Activated T-helper 1 cell treated with anti-CD3 and anti-CD28 coated beads, Interleukin-12 subunit alpha, Interleukin-12 subunit beta, Interleukin-2, Interleukin-4 antibody, amounts not matched to agents 30 ng/mL and 10 ng/mL and 1 ng/mL, durations not matched to agents 14 hours and 24 hours and 36 hours (primary cell): Measurements from ENCODE around the gene MRC2. TPM values are rescaled to one million over a fixed set of nuclear protein-coding genes. Genes with fewer than 3 reads are reported as not detected.

Experiments used
- DNase-seq: peaks from one replicate; pipeline ENCODE4 v3.0.0; 2021; ENCODE audit warnings: low spot score
- H3K27ac Mint-ChIP-seq: one replicate; pipeline ENCODE4 v1.8.0; 2021; ENCODE audit warnings: mild to moderate bottlenecking, mixed read lengths
- H3K27me3 Mint-ChIP-seq: one replicate; pipeline ENCODE4 v1.8.0; 2022; ENCODE audit warnings: mild to moderate bottlenecking, moderate library complexity, mixed read lengths; ENCODE audit not compliant: insufficient read depth
- H3K36me3 Mint-ChIP-seq: one replicate; pipeline ENCODE4 v1.8.0; 2021; ENCODE audit warnings: low read depth, mixed read lengths
- H3K4me1 Mint-ChIP-seq: one replicate; pipeline ENCODE4 v1.8.0; 2021; ENCODE audit warnings: low read depth, mixed read lengths
- H3K4me3 Mint-ChIP-seq: one replicate; pipeline ENCODE4 v1.8.0; 2021; ENCODE audit warnings: mild to moderate bottlenecking, moderate library complexity, mixed read lengths
- H3K9me3 Mint-ChIP-seq: one replicate; pipeline ENCODE4 v1.8.0; 2021; ENCODE audit warnings: mixed read lengths
- intact Hi-C: fragments of 100-400 bp; cut with micrococcal nuclease; formaldehyde crosslinking; loops from one replicate; pipeline ENCODE4 v1.15.1; 2024
- total RNA-seq: library from RNA; stranded (reverse); gene quantifications from 2 replicates; pipeline ENCODE4 v1.2.3, GENCODE V29; 2022

Gene MRC2
- total RNA-seq, 1 donor from 2014 or later, result 1.6 TPM

DNA sequence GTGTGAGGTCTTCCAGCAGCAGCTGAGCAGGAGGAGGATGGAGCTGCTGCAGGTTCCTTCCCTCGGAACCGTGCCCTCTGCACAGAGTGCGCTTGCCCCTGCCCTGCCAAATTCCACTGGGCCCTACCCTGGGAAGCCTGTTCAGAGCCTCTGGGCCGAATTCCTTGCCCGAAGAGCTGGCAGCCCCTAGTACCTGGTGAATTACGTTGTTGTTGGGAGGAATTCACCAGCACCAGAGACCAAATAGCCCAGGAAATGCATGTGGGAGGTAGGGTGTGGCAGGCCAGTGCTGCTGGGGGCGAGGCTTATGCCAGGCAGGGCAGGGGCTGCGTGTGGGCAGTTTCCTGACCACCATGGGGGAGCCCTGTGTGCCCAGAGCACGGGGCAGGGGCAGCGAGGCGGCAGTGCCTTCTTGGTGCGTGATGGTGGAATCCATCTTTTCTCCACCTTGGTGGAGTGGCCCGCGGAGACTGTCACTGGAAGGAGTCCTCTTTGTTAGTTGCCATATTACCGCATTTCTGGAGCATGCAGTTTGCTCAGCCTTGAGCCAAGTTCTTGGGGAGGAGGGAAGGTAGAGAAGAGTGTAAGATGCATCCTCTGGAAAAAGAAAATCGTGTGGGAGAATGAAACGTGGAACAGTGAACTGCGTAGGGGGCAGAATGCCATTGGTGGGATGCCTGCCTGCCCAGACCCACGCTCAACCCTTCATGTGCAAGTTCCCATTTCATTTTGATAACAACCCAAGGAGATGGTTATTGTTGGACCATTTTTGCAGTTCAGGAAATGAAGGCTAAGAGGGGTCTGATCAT lies 2.3 kb downstream of the MRC2 start:
- no peak overlapping the region for H3K27ac Mint-ChIP-seq
- H3K36me3 Mint-ChIP-seq, result no peaks in the 10 kb centered on the region
- H3K4me1 Mint-ChIP-seq, result peaks cover 10% of the 10 kb centered on the region
- no peak overlapping the region for H3K4me3 Mint-ChIP-seq
- H3K27me3 Mint-ChIP-seq, result peaks cover 52% of the 10 kb centered on the region
- H3K9me3 Mint-ChIP-seq, result no peaks in the 10 kb centered on the region
- intact Hi-C loops, result no loop called here
- DNase-seq, result no peak

DNA sequence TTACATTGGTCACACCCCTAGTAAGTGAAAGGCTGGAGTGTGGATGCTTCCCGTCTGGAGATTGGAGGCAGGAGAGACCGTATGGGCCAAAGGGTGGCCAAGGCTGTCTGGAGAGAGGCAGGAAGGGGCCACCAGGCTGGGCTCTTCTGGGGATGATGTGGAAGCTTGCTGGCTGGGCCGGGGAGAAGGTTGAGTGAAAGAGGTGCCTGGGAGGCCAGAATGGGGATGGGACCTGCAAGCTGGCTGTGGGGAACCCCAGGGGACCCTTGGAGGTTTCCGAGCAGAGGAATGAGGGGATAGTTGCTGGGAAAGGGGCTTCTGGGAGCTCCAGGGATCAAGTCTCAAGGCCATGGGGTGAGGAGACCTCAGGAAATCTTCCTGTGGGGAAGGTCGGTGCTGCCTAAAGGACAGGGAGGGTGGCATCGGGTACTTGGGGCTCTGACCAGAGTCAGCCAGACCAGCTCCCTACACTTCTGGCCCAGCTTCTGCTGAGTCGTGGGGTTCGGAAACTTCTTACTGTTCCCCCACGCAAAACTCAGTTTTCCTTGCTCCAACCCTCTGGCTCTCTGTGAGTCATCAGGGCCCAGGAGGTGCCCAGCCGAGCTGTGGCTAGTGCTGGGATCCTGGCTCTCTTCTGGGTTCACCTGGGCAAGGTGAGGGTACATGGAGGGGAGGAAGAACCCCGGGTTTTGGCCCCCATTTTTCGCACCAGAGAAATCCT lies 3.1 kb downstream of the MRC2 start:
- Mint-ChIP-seq H3K4me3 (no peak overlapping the region), H3K9me3 (no peaks in the 10 kb centered on the region), H3K27ac (no peak overlapping the region), H3K27me3 (peaks cover 55% of the 10 kb centered on the region), H3K4me1 (peaks cover 10% of the 10 kb centered on the region), H3K36me3 (no peaks in the 10 kb centered on the region)
- intact Hi-C loops, result no loop called here
- no peak for DNase-seq

DNA sequence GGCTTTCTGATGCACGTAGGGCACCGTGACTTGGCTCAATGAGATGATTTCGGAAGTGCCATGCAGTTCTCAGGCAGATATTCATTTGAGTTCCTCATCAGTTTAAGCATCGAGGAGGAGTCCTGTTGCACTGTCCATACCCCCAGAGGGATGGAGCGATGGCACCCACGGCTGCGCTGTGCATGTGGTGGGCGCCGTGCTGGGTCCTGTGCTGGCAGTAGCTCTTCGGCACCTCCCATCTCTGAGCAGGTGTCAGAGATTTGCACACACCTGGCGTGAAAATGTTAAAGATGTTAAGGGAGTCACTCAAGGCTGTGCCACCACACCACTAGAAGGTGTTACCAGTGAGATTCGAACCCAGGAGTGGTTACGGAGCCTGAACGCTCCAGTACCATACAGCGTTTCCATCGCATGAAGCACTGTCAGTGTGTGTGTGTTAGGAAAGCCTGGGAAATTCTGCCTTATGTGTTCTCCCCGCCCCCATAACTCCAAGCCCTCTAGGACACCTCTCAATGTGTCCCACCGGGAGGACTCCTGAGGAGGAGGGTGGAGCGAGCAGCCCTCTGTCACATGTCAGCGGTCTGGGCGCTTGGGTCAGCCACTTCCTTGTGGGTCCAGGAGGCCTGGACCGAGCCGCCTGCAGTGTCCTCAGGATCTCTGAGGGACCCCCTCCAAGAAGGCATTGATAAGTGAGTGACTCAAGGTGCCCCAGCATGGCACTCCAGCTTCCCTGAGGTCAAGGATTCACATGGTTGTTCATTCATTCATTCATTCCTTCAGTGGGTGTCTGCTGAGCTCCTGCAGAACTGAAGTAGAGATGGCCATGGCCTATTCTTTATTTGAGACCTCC lies 3.8 kb downstream of the MRC2 start:
- Mint-ChIP-seq H3K27me3 (peaks cover 48% of the 10 kb centered on the region), H3K36me3 (no peaks in the 10 kb centered on the region), H3K27ac (no peak overlapping the region), H3K9me3 (no peaks in the 10 kb centered on the region), H3K4me3 (no peak overlapping the region), H3K4me1 (peaks cover 10% of the 10 kb centered on the region)
- no peak for DNase-seq
- intact Hi-C loops, result no loop called here

DNA sequence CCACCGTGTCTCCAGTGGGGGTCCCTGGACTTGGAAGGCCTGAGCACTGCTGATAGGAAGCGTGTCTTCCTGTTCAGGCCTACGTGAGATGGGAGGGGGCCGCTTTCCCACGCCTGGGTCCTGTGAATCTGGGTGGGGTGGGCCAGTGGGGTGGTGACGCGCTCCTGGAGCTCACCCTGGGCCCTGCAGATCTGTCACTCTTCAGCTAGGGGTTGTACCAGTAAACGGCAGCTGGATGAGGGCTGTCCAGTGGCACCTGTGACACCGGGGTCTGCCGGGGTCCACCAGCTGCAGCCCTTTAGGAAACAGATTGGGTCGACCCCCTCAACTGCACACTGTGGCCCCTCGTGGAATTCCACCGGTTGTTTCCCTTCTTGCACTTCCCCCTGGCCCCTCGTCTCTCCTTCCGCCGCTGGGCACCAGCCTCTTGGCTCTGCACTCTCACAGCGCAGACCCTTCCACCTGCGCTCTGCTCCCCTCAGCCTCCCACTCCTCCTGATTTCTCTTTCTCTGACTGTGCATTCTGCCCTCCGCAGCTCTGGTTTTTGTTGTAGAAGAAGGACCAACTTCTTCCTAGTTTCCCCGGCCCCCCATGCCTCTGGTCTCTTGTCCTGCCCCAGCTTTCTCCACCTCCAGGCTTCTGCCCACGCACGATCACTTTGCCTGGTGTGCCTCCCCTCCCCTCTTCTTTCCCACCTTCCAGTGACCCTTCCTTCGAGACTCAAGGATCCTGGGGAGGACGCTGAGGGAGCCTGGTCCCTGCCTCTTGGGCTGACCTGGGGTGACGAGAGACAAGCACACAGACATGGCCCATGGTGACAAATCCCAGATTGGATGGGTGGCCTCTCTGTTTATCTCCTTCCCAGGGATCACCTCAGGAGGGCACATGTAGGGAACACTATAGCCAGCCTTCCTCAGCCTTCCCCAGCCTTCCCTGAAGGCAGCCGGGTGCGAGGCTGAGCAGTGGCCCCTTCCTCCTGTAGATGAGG lies 4.8 kb downstream of the MRC2 start:
- no peak for DNase-seq
- Mint-ChIP-seq H3K4me1 (peaks cover 10% of the 10 kb centered on the region), H3K9me3 (no peaks in the 10 kb centered on the region), H3K27ac (no peak overlapping the region), H3K27me3 (peaks cover 46% of the 10 kb centered on the region), H3K36me3 (no peaks in the 10 kb centered on the region), H3K4me3 (no peak overlapping the region)
- intact Hi-C loops, result no loop called here

DNA sequence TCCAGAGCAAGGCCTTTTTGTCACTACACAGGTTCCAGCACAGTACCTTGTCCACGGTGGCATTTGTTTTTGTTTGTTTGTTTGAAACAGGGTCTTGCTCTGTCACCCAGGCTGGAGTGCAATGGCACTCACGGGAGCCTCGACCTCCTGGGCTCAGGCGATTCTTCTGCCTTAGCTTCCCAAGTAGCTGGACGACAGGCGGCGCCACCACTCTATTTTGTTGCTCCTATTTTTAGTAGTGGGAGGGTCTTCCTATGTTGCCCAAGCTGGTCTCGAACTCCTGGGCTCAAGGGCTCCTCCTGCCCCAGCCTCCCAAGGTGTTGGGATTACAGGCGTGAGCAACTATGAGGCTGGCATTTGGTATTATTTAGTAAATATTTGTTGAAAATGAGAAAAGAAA lies 10.3 kb downstream of the MRC2 start:
- Mint-ChIP-seq H3K27ac (no peak overlapping the region), H3K4me1 (no peaks in the 10 kb centered on the region), H3K27me3 (peaks cover 49% of the 10 kb centered on the region), H3K4me3 (no peak overlapping the region), H3K9me3 (no peaks in the 10 kb centered on the region), H3K36me3 (no peaks in the 10 kb centered on the region)
- DNase-seq, result no peak
- intact Hi-C loops, result no loop called here

DNA sequence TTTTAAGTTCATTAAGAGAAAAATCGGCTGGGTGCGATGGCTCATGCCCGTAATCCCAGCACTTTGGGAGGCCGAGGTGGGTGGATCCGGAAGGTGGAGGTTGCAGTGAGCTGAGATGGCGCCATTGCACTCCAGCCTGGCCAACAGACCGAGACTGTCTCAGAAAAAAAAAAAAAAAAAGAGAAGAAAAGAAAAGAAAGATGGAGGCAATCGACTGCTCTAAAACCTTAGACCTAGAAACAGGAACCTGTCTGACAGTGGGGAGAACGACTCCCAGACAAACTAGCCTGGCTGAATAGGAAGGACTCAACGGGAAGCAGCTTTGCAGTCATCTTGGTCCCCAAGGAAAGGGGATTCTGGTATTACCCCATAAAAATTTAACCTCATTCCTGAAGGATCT lies 13.7 kb downstream of the MRC2 start:
- Mint-ChIP-seq H3K4me1 (peaks cover 4% of the 10 kb centered on the region), H3K27me3 (peaks cover 53% of the 10 kb centered on the region), H3K36me3 (no peaks in the 10 kb centered on the region), H3K27ac (no peak overlapping the region), H3K9me3 (no peaks in the 10 kb centered on the region), H3K4me3 (no peak overlapping the region)
- DNase-seq, result no peak
- intact Hi-C loops, result no loop called here

DNA sequence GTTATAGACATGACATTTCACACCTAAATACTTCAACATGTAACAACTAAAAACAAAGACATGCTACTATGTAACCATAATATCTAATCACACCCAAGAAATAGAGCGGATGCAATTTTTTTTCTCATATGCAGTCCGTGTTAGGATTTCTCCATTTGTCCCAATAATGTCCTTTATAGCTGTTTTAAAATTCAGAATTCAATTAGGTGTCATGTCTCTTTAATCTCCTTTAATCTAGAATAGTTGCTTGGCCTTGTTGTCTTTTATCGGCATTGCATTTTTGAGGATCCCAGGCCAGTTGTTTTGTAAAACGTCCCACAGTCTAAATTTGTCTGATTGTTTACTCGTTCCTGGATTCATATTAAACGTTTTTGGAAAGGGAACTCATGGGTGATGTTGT lies 14.5 kb downstream of the MRC2 start:
- H3K9me3 Mint-ChIP-seq, result no peaks in the 10 kb centered on the region
- no peak overlapping the region for H3K4me3 Mint-ChIP-seq
- peaks cover 4% of the 10 kb centered on the region for H3K4me1 Mint-ChIP-seq
- H3K36me3 Mint-ChIP-seq, result no peaks in the 10 kb centered on the region
- no peak overlapping the region for H3K27ac Mint-ChIP-seq
- peaks cover 58% of the 10 kb centered on the region for H3K27me3 Mint-ChIP-seq
- no peak for DNase-seq
- intact Hi-C loops, result no loop called here

DNA sequence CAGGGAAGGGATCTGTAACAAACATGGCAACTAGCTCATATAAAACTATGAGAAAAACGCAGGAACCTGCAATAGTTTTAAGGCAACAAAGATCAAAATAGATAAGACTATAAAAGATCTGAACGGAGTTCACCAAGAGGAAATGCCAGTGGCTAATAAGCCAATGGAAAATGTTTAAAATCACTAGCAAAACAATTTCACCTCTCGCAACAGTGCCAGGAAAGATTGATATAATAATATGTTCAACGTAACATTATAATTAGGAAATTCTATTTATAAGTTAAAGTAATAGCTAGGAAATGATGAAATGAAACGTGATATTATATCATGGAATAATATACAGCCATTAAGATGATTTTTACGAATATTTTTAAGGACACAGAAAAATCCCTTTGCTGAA lies 16.0 kb downstream of the MRC2 start:
- Mint-ChIP-seq H3K4me3 (no peak overlapping the region), H3K27me3 (peaks cover 66% of the 10 kb centered on the region), H3K36me3 (no peaks in the 10 kb centered on the region), H3K4me1 (peaks cover 4% of the 10 kb centered on the region), H3K9me3 (no peaks in the 10 kb centered on the region), H3K27ac (no peak overlapping the region)
- no peak for DNase-seq
- intact Hi-C loops, result loop anchor here (1.0 kb wide), 1 partner anchor 10 kb away; no protein-coding TSS in a partner anchor

DNA sequence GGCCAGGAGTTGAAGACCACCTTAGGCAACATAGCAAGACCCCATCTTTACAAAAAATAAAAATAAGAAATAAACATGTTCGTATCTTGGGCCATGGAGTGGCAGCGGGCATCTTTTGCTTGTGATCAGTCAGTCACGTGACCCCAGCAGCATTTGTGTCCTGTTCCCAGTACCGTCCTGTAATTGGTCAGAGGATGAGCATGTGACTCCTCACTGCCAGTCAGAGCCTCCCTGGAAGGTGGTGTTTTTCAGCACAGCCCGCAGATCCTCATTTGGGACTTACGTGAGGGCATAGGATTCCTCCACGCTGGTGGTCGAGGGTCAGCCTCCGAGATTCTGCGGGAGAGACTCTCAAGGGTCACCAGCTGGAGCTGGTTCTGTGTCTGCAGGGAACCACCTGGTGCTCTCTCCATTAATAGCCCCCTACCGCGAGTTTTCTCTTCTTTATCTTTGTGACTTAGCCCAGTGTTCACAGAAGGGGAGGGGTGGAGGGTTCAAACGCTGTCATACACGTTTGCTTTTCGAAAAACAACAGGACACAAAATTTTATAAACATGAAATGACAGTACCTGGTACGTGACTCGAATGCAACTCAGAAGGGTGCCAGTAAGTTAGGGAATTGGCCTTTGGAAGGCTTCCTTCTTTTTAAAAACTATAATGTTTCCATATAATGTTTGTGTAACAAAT lies 17.2 kb downstream of the MRC2 start:
- H3K36me3 Mint-ChIP-seq, result no peaks in the 10 kb centered on the region
- H3K27ac Mint-ChIP-seq, result no peak overlapping the region
- peaks cover 4% of the 10 kb centered on the region for H3K4me1 Mint-ChIP-seq
- intact Hi-C loops, result no loop called here
- H3K4me3 Mint-ChIP-seq, result no peak overlapping the region
- H3K27me3 Mint-ChIP-seq, result peaks cover 71% of the 10 kb centered on the region
- DNase-seq, result no peak
- no peaks in the 10 kb centered on the region for H3K9me3 Mint-ChIP-seq

DNA sequence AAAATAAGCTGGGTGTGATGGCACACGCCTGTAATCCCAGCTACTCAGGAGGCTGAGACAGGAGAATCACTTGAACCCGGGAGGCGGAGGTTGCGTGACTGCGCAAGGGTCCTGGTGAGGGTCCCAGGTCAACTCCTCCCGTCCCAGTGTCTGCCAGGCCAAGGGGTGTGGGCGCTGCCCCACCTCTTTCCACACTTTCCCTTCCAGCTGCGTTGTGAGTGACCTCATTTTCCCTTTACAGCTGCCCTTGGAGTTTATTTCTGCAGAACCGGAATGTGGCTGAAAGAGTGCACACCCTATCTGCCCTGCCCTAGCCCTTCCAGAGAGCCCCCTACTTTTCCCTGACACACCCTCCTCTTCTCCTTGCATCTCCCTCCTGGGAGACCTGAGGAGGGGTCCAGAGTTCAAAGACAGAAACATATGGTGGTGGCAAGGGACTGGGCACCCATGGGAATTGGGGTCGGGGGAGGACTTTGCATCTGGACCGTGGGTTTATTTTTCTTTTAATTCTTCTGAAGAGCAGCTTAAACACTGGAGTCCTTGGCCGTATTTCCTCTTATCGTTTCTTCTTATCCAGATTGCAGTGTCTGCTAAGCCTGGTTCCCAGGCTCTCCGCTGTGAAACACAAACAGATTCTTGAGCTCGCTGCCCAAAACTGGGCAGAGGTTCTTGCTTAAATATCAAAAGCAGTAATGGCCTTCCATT lies 20.9 kb downstream of the MRC2 start:
- intact Hi-C loops, result no loop called here
- H3K4me1 Mint-ChIP-seq, result peaks cover 18% of the 10 kb centered on the region
- no peak overlapping the region for H3K27ac Mint-ChIP-seq
- H3K36me3 Mint-ChIP-seq, result no peaks in the 10 kb centered on the region
- H3K9me3 Mint-ChIP-seq, result no peaks in the 10 kb centered on the region
- DNase-seq, result no peak
- H3K27me3 Mint-ChIP-seq, result peaks cover 71% of the 10 kb centered on the region
- no peak overlapping the region for H3K4me3 Mint-ChIP-seq

DNA sequence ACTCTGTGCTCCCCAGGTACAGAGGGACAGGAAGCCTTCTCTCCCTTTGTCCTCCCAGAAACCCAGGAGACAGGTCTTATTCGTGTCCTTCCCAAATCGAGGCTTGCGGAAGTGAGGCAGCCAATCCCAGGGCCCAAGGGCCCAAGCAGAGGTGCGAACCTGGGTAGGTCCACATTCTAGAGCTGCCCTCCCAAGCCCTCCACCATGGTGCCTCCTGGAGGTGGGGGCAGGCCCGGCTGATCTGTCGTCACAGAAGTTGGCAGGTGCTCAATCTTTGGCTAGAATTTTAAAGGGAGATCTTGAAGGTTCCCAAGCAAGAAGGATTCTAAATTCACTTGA lies 21.5 kb downstream of the MRC2 start:
- intact Hi-C loops, result no loop called here
- H3K4me3 Mint-ChIP-seq, result no peak overlapping the region
- no peak for DNase-seq
- H3K27ac Mint-ChIP-seq, result no peak overlapping the region
- H3K27me3 Mint-ChIP-seq, result peaks cover 72% of the 10 kb centered on the region
- no peaks in the 10 kb centered on the region for H3K9me3 Mint-ChIP-seq
- no peaks in the 10 kb centered on the region for H3K36me3 Mint-ChIP-seq
- peaks cover 21% of the 10 kb centered on the region for H3K4me1 Mint-ChIP-seq
